Suprapubic skin (tissue), 4 donors: ENCODE measurements around the gene COL26A1. TPM values are rescaled to one million over a fixed set of nuclear protein-coding genes. Genes with fewer than 3 reads are reported as not detected.

Experiments used
- DNase-seq, 2 donors: peaks; one replicate each; pipeline ENCODE4 v3.0.0-alpha.2; 2019; ENCODE audit warnings: low spot score in 2 of 2
- H3K27ac ChIP-seq: fragments of 200-600 bp; sonication (generic); one replicate; pipeline ENCODE4 v1.5.1; 2019
- H3K27me3 ChIP-seq: fragments of 200-600 bp; sonication (generic); one replicate; pipeline ENCODE4 v1.5.1; 2019
- H3K36me3 ChIP-seq: fragments of 200-600 bp; sonication (generic); one replicate; pipeline ENCODE4 v1.5.1; 2019
- H3K4me1 ChIP-seq: fragments of 200-600 bp; sonication (generic); one replicate; pipeline ENCODE4 v1.5.1; 2019
- H3K4me3 ChIP-seq: fragments of 200-600 bp; sonication (generic); one replicate; pipeline ENCODE4 v1.5.1; 2019; ENCODE audit warnings: mild to moderate bottlenecking
- H3K9me3 ChIP-seq: fragments of 200-600 bp; sonication (generic); one replicate; pipeline ENCODE4 v1.5.1; 2019
- EP300 ChIP-seq: sonication (generic); formaldehyde crosslinking; IDR thresholded peaks from one replicate; pipeline ENCODE4 v1.6.1; 2017; ENCODE audit warnings: antibody characterized with exemption
- POLR2A ChIP-seq, 2 donors: fragments of 450-650 bp; IDR thresholded peaks; one replicate each; pipeline ENCODE4 v1.6.1; 2017; ENCODE audit warnings: antibody characterized with exemption in 2 of 2, mild to moderate bottlenecking in 2 of 2, moderate library complexity in 2 of 2
- POLR2AphosphoS5 ChIP-seq, 3 donors: sonication (generic); formaldehyde crosslinking; IDR thresholded peaks; one replicate each; pipeline ENCODE4 v1.6.1; 2017; ENCODE audit warnings: antibody characterized with exemption in 3 of 3
- WGBS: methylation state at CpG from one replicate; pipeline ENCODE4 v1.1.5; 2018; 5-methylcytosine and 5-hydroxymethylcytosine counted together
- total RNA-seq, 4 donors: library from RNA; depleted of rRNA; stranded (reverse); fragments of >200 nt; gene quantifications; one replicate each; pipeline ENCODE4 v1.1.0, GENCODE V29; 2016
- TF ChIP-seq, protein P1 (sequence below), 2 donors: fragments of 200-600 bp in 1 of 2; fragments of 450-650 bp in 1 of 2; sonication (generic) in 1 of 2; IDR thresholded peaks; one replicate each; pipeline ENCODE4 v1.5.1; 2016 to 2019; ENCODE audit warnings: antibody characterized with exemption in 2 of 2, mild to moderate bottlenecking in 1 of 2, moderate library complexity in 1 of 2

The COL26A1 gene
- total RNA-seq, 4 donors from 2014 or later: 1.1 TPM; not detected in 3

DNA sequence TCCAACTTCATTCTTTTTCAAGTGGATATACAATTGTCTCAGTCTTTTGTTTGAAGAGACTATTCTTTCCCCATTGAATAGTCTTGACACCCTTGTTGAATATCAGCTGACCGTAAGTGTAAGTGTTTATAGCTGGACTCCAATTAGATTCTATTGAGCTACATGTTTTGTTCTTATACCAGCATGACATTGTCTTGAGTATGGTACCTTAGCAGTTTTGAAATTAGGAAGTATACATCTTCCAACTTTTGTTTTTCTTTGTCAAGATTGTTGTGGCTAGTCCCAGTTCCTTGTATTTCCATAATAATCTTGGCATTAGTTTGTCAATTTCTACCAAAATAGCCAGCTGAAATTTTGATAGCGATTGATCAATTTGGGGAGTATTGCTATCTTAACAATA, 209.5 kb downstream of the COL26A1 start:
- TF ChIP-seq EP300 (no peak), POLR2AphosphoS5 (IDR thresholded peaks at IDR 0.05) (no peak), POLR2A (IDR thresholded peaks at IDR 0.05) (no peak)
- TF ChIP-seq, protein P1, sequence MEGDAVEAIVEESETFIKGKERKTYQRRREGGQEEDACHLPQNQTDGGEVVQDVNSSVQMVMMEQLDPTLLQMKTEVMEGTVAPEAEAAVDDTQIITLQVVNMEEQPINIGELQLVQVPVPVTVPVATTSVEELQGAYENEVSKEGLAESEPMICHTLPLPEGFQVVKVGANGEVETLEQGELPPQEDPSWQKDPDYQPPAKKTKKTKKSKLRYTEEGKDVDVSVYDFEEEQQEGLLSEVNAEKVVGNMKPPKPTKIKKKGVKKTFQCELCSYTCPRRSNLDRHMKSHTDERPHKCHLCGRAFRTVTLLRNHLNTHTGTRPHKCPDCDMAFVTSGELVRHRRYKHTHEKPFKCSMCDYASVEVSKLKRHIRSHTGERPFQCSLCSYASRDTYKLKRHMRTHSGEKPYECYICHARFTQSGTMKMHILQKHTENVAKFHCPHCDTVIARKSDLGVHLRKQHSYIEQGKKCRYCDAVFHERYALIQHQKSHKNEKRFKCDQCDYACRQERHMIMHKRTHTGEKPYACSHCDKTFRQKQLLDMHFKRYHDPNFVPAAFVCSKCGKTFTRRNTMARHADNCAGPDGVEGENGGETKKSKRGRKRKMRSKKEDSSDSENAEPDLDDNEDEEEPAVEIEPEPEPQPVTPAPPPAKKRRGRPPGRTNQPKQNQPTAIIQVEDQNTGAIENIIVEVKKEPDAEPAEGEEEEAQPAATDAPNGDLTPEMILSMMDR (IDR thresholded peaks at IDR 0.05): no peak
- 98% methylated on average over 2 of the region's 2 CpGs for WGBS
- Histone ChIP-seq H3K27ac (no peak overlapping the region), H3K27me3 (peaks cover 11% of the 10 kb centered on the region), H3K36me3 (no peaks in the 10 kb centered on the region), H3K4me3 (no peak overlapping the region), H3K9me3 (peaks cover 11% of the 10 kb centered on the region), H3K4me1 (no peaks in the 10 kb centered on the region)
- DNase-seq: no peak

DNA sequence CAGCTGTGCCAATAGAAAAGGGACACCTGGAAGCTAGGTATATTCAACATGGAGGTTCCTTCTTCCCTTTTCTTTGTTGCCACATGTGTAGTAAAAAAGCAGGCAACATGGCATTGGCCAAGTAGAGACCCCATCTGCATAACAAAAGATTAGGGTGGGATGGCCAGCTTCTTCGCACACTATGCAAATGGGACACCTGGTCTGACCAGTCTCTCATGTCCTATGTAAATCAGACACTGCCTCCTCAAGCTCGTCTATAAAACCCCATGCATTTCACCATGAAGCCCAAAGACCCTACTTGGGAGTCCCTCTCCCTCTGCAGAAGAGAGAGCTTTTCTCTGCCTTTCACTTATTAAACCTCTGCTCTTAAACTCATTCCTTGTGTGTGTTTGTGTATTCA, 212.5 kb downstream of the COL26A1 start:
- H3K36me3 ChIP-seq: no peaks in the 10 kb centered on the region
- 52% methylated on average over 2 of the region's 2 CpGs for WGBS
- no peak overlapping the region for H3K4me3 ChIP-seq
- no peak overlapping the region for H3K27ac ChIP-seq
- DNase-seq: peak in 1 of 2 donors; percentile 18
- TF ChIP-seq, protein P1 (IDR thresholded peaks at IDR 0.05): no peak
- TF ChIP-seq POLR2A (IDR thresholded peaks at IDR 0.05): no peak
- TF ChIP-seq POLR2AphosphoS5 (IDR thresholded peaks at IDR 0.05): no peak
- TF ChIP-seq EP300: no peak
- peaks cover 8% of the 10 kb centered on the region for H3K27me3 ChIP-seq
- no peaks in the 10 kb centered on the region for H3K4me1 ChIP-seq
- H3K9me3 ChIP-seq: peaks cover 11% of the 10 kb centered on the region

DNA sequence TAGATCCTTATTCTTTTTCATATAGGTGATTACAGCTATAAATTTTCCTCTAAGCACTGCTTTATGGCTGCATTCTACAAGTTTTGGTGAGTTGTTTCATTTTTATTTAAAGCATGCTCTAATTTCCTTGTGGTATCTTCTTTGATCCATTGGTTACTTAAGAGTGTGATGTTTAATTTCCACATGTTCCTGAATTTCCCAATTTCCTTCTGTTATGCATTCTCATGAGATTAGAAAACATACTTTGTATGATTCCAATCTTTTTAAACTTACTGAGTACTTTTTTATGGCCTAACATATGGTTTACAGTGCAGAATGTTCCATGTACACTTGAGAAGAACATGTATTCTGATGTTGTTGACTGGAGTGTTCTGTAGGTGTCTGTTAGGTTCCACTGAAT, 213.0 kb downstream of the COL26A1 start:
- H3K36me3 ChIP-seq: no peaks in the 10 kb centered on the region
- peaks cover 11% of the 10 kb centered on the region for H3K9me3 ChIP-seq
- DNase-seq: no peak
- peaks cover 11% of the 10 kb centered on the region for H3K27me3 ChIP-seq
- H3K27ac ChIP-seq: peak overlapping the region; percentile 24
- TF ChIP-seq EP300: no peak
- TF ChIP-seq, protein P1 (IDR thresholded peaks at IDR 0.05): no peak
- TF ChIP-seq POLR2A (IDR thresholded peaks at IDR 0.05): no peak
- no peak for TF ChIP-seq POLR2AphosphoS5 (IDR thresholded peaks at IDR 0.05)
- no peak overlapping the region for H3K4me3 ChIP-seq
- H3K4me1 ChIP-seq: no peaks in the 10 kb centered on the region

DNA sequence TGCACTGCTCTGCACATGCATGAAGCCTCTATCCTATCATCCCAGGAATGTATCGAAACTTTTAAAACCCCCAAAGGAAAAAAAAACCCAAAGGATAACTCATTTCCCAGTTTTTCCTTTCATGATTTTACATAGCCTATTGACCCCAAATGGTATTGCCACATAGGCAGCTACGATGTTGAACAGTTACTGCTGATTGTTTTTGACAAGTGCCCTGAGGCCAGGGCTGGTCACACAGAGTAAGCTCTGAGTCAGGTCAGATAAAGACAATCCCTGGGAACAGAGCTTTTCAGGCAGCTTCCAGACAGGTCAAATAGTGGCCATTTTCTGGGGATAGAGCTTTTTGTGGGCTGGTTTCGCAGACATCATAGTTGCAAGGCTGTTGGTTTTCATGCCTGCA, 214.3 kb downstream of the COL26A1 start:
- DNase-seq: peak in 1 of 2 donors; percentile 6
- H3K36me3 ChIP-seq: no peaks in the 10 kb centered on the region
- H3K9me3 ChIP-seq: peaks cover 8% of the 10 kb centered on the region
- H3K27ac ChIP-seq: no peak overlapping the region
- H3K27me3 ChIP-seq: peaks cover 24% of the 10 kb centered on the region
- 77% methylated on average over 3 of the region's 3 CpGs for WGBS
- H3K4me3 ChIP-seq: no peak overlapping the region
- H3K4me1 ChIP-seq: no peaks in the 10 kb centered on the region
- TF ChIP-seq EP300: no peak
- TF ChIP-seq, protein P1 (IDR thresholded peaks at IDR 0.05): no peak
- TF ChIP-seq POLR2AphosphoS5 (IDR thresholded peaks at IDR 0.05): no peak
- TF ChIP-seq POLR2A (IDR thresholded peaks at IDR 0.05): no peak

DNA sequence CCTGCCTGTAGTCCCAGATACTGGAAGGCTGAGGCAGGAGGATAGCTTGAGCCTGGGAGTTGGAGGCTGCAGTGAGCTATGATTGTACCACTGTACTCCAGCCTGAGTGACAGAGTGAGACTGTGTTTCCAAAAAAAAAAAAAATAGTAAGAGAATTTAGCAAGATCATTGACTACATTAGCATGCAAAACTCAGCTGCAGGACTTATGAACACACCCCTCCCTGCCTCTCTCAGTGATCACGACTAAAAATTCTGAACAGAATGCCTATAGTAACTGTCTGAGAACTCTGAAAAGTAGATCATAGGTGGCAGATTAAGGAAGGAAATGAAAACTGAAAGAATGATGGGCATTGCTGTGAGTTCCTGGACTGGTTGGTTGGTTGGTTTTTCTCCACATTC, 215.9 kb downstream of the COL26A1 start:
- peak; percentile 3 to 19 for DNase-seq
- TF ChIP-seq, protein P1 (IDR thresholded peaks at IDR 0.05): no peak
- TF ChIP-seq POLR2AphosphoS5 (IDR thresholded peaks at IDR 0.05) (no peak), POLR2A (IDR thresholded peaks at IDR 0.05) (no peak), EP300 (no peak)
- WGBS: 32% methylated on average over 1 of the region's 1 CpG

More for the DNA sequence above, 215.9 kb downstream of the COL26A1 start:
- Histone ChIP-seq H3K9me3 (no peaks in the 10 kb centered on the region), H3K27me3 (peaks cover 38% of the 10 kb centered on the region), H3K27ac (no peak overlapping the region), H3K4me1 (no peaks in the 10 kb centered on the region), H3K36me3 (no peaks in the 10 kb centered on the region), H3K4me3 (no peak overlapping the region)
